ENCODE data around the gene HERC2. TPM values are rescaled to one million over a fixed set of nuclear protein-coding genes. Genes with fewer than 3 reads are reported as not detected.

HERC2 gene
- total and polyA plus RNA-seq, 2 of the 13 experiments (the other 11 are each of a cell fraction or from before 2014, with no cell fraction given) = 17.6 to 24.8 TPM

DNA sequence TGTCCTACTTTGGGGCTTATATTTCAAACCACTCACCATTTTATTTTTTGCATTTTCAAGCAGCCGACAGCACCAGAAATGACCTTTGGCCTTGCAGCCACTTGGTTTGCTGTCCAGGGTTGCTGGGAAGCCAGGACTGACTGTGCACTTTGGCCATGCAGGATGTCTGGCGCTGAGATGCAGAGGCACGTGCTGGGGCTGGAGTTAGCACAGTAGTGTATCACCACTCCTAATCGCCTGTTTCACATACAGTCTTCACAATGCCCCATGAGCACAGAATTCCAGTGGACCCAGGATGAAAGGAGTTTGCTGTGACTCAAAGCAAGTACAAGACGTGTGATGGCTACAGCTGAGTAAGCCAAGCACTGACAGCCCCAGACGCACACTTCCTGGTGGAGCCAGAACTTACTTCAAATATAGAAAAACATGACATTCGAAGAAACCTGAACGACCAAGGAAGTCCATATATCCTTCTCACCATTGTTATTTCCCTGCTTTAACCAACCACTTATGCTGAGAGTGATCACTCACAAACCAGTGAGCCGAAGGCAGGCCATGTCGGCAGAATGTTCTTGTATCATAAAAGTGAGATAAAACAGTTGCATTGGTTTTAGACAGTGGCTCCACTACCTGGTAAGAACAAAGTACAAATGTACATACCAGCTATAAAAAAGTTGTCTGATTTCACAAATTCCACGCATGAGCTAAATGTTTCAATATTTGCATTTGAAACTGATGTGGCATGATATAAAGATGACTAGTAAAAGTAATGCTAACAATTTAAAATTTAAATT is 238.9 kb downstream of the HERC2 start (continued):
- TF ChIP-seq, protein P1, sequence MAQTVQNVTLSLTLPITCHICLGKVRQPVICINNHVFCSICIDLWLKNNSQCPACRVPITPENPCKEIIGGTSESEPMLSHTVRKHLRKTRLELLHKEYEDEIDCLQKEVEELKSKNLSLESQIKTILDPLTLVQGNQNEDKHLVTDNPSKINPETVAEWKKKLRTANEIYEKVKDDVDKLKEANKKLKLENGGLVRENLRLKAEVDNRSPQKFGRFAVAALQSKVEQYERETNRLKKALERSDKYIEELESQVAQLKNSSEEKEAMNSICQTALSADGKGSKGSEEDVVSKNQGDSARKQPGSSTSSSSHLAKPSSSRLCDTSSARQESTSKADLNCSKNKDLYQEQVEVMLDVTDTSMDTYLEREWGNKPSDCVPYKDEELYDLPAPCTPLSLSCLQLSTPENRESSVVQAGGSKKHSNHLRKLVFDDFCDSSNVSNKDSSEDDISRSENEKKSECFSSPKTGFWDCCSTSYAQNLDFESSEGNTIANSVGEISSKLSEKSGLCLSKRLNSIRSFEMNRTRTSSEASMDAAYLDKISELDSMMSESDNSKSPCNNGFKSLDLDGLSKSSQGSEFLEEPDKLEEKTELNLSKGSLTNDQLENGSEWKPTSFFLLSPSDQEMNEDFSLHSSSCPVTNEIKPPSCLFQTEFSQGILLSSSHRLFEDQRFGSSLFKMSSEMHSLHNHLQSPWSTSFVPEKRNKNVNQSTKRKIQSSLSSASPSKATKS (CRISPR knock-in tag; IDR thresholded peaks at IDR 0.05) = no peak
- no peak for TF ChIP-seq SP2 (CRISPR knock-in tag; IDR thresholded peaks at IDR 0.05)
- TF ChIP-seq ZBTB1 (CRISPR knock-in tag; IDR thresholded peaks at IDR 0.05; ENCODE audit: borderline replicate concordance) = no peak
- no peak for TF ChIP-seq POLR2AphosphoS5 (IDR thresholded peaks at IDR 0.05; ENCODE audit: low read depth, low read length)
- no peak for TF ChIP-seq SKIL (CRISPR knock-in tag; IDR thresholded peaks at IDR 0.05; ENCODE audit: borderline replicate concordance)
- no peak for TF ChIP-seq ISL2 (CRISPR knock-in tag; IDR thresholded peaks at IDR 0.05)
- no peak for TF ChIP-seq SOX13 (IDR thresholded peaks at IDR 0.05)
- TF ChIP-seq SOX13 (CRISPR knock-in tag; conservative IDR thresholded peaks at IDR 0.05 in 1 of 2, IDR thresholded peaks at IDR 0.05 in 1 of 2) = peak in 1 of 2 experiments; percentile 41; a peak in 1 of 4 replicates
- TF ChIP-seq RFX1 (IDR thresholded peaks at IDR 0.05) = no peak
- TF ChIP-seq CHCHD3 (CRISPR knock-in tag; IDR thresholded peaks at IDR 0.05) = no peak
- peak; percentile 51 for TF ChIP-seq DMAP1 (CRISPR knock-in tag; IDR thresholded peaks at IDR 0.05)
- no peak for TF ChIP-seq YEATS2 (CRISPR knock-in tag; IDR thresholded peaks at IDR 0.05; ENCODE audit: borderline replicate concordance)
- no peak for TF ChIP-seq AFF4 (CRISPR knock-in tag; IDR thresholded peaks at IDR 0.05)
- no peak for TF ChIP-seq ZNF552 (CRISPR knock-in tag; IDR thresholded peaks at IDR 0.05; ENCODE audit: borderline replicate concordance)
- TF ChIP-seq NAIF1 (CRISPR knock-in tag; IDR thresholded peaks at IDR 0.05; ENCODE audit: borderline replicate concordance) = no peak
- TF ChIP-seq ZNF124 (CRISPR knock-in tag; IDR thresholded peaks at IDR 0.05) = no peak
- no peak for TF ChIP-seq ZNF672 (CRISPR knock-in tag; IDR thresholded peaks at IDR 0.05)
- TF ChIP-seq ZNF138 (CRISPR knock-in tag; IDR thresholded peaks at IDR 0.05; ENCODE audit: low read depth) = no peak
- no peak for TF ChIP-seq NBN (conservative IDR thresholded peaks at IDR 0.05)
- TF ChIP-seq ZNF616 (CRISPR knock-in tag; IDR thresholded peaks at IDR 0.05; ENCODE audit: low read depth) = no peak
- TF ChIP-seq, protein P2, sequence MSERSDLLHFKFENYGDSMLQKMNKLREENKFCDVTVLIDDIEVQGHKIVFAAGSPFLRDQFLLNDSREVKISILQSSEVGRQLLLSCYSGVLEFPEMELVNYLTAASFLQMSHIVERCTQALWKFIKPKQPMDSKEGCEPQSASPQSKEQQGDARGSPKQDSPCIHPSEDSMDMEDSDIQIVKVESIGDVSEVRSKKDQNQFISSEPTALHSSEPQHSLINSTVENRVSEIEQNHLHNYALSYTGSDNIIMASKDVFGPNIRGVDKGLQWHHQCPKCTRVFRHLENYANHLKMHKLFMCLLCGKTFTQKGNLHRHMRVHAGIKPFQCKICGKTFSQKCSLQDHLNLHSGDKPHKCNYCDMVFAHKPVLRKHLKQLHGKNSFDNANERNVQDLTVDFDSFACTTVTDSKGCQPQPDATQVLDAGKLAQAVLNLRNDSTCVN (CRISPR knock-in tag; IDR thresholded peaks at IDR 0.05; ENCODE audit: borderline replicate concordance) = no peak
- no peak for TF ChIP-seq ZNF546 (CRISPR knock-in tag; conservative IDR thresholded peaks at IDR 0.05)

All from HepG2 (cell line).